NOMO-1 treated with dmso at 0.1 percent for 144 hours (cell line): ENCODE measurements around the gene TSHZ1.

Experiments
- DNase-seq: peaks from one replicate; lab custom pipeline; 2025; ENCODE audit not compliant: unreplicated experiment; lab: John Stamatoyannopoulos, UW

The TSHZ1 gene

GRCh38 chr18:75268364-75268646, 57.7 kb downstream of the TSHZ1 start:
- DNase-seq = no peak

- DNase-seq = no peak
Observed at GRCh38 chr18:75269124-75269680, 58.6 kb downstream of the TSHZ1 start.

- no peak for DNase-seq
Observed at GRCh38 chr18:75269696-75270095, 59.1 kb downstream of the TSHZ1 start.

- no peak for DNase-seq
Observed at GRCh38 chr18:75271952-75272351, 61.4 kb downstream of the TSHZ1 start.

- DNase-seq = no peak
Observed at GRCh38 chr18:75273817-75274216, 63.2 kb downstream of the TSHZ1 start.

- no peak for DNase-seq
Observed at GRCh38 chr18:75275226-75275625, 64.6 kb downstream of the TSHZ1 start.

- DNase-seq = no peak
Observed at GRCh38 chr18:75276818-75277609, 66.4 kb downstream of the TSHZ1 start.

GRCh38 chr18:75277610-75277928, 67.0 kb downstream of the TSHZ1 start:
- DNase-seq = no peak

- DNase-seq = no peak
Observed at GRCh38 chr18:75279381-75279780, 68.8 kb downstream of the TSHZ1 start.

- no peak for DNase-seq
Observed at GRCh38 chr18:75280427-75281280, 70.1 kb downstream of the TSHZ1 start.

GRCh38 chr18:75282746-75283145, 72.1 kb downstream of the TSHZ1 start:
- DNase-seq = no peak

- no peak for DNase-seq
Observed at GRCh38 chr18:75283731-75284130, 73.1 kb downstream of the TSHZ1 start.

- no peak for DNase-seq
Observed at GRCh38 chr18:75284566-75284965, 74.0 kb downstream of the TSHZ1 start.

GRCh38 chr18:75285876-75286275, 75.3 kb downstream of the TSHZ1 start:
- DNase-seq = no peak

- DNase-seq = no peak
Observed at GRCh38 chr18:75287006-75287405, 76.4 kb downstream of the TSHZ1 start.

- DNase-seq = no peak
Observed at GRCh38 chr18:75287700-75288099, 77.1 kb downstream of the TSHZ1 start.

- DNase-seq = no peak
Observed at GRCh38 chr18:75289761-75290160, 79.2 kb downstream of the TSHZ1 start.

- DNase-seq = no peak
Observed at GRCh38 chr18:75290737-75291358, 80.3 kb downstream of the TSHZ1 start.

GRCh38 chr18:75291460-75291859, 80.9 kb downstream of the TSHZ1 start:
- DNase-seq = no peak

- DNase-seq = no peak
Observed at GRCh38 chr18:75293591-75293990, 83.0 kb downstream of the TSHZ1 start.

- no peak for DNase-seq
Observed at GRCh38 chr18:75297731-75298130, 87.1 kb downstream of the TSHZ1 start.
